GM06990 (cell line): ENCODE results near the gene GAA.

Experiments
- DNase-seq: peaks from one replicate; pipeline ENCODE4 v3.0.0-alpha.2; 2011; ENCODE audit not compliant: insufficient read length; ENCODE audit errors: extremely low read depth
- H3K27me3 ChIP-seq: replicated peaks from 2 replicates; pipeline ENCODE4 v1.6.0; 2011; ENCODE audit warnings: low read length; ENCODE audit not compliant: control insufficient read depth, insufficient read depth
- H3K36me3 ChIP-seq: 2 replicates; pipeline ENCODE4 v1.5.1; 2011; ENCODE audit warnings: low read length; ENCODE audit not compliant: control insufficient read depth, insufficient read depth
- H3K4me3 ChIP-seq: replicated peaks from 2 replicates; pipeline ENCODE4 v1.5.1; 2011; ENCODE audit warnings: low read depth, mild to moderate bottlenecking, control low read depth, low read length
- TF ChIP-seq, protein P1 (sequence below): IDR thresholded peaks from 2 replicates; pipeline ENCODE4 v1.5.1; 2011; ENCODE audit warnings: low read length, control low read depth, mild to moderate bottlenecking, inconsistent platforms; ENCODE audit not compliant: insufficient read depth, poor library complexity, severe bottlenecking

The GAA gene

DNA sequence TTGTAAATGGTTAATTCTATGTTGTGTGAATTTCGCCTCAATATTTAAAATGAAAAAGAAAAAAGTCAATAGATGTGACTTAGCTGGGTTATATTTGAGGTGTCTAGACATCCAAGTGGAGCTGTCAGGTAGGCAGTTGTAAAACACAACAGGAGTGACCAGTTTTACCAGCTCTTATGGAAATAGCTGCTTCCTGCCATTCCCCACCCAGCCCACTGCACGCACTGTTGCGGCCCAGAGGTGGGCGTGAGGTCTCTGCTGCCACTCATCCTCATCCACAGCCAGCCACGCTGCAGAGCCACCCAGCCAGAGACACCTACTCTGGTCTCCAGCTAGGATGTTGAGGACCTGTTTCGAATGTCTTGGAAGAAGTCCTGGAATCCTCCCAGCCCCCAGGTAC, 65.1 kb downstream of the GAA start:
- TF ChIP-seq, protein P1, sequence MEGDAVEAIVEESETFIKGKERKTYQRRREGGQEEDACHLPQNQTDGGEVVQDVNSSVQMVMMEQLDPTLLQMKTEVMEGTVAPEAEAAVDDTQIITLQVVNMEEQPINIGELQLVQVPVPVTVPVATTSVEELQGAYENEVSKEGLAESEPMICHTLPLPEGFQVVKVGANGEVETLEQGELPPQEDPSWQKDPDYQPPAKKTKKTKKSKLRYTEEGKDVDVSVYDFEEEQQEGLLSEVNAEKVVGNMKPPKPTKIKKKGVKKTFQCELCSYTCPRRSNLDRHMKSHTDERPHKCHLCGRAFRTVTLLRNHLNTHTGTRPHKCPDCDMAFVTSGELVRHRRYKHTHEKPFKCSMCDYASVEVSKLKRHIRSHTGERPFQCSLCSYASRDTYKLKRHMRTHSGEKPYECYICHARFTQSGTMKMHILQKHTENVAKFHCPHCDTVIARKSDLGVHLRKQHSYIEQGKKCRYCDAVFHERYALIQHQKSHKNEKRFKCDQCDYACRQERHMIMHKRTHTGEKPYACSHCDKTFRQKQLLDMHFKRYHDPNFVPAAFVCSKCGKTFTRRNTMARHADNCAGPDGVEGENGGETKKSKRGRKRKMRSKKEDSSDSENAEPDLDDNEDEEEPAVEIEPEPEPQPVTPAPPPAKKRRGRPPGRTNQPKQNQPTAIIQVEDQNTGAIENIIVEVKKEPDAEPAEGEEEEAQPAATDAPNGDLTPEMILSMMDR: no peak
- Histone ChIP-seq H3K4me3 (no peak overlapping the region), H3K27me3 (no peaks in the 10 kb centered on the region), H3K36me3 (no peaks in the 10 kb centered on the region)
- no peak for DNase-seq

DNA sequence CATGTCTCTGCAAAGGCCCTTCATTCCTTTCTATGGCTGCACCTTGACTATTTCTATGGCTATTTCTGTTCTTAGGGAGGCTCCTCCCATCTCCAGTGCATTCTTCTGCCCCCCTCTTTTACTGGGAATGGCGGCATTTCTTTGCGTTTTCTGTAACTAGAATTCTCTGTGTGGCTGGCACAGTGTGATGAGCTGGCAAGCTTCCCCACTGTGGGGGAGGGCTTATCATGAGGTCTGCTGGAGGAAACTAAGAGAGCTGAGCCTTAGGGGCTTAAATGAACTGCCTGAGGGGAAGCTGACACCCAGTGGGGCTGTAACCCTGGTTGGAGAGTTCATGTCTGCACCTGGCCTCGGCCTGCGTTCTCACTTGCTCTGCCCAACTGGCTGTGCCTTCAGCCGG, 67.0 kb downstream of the GAA start:
- DNase-seq: no peak
- Histone ChIP-seq H3K36me3 (no peaks in the 10 kb centered on the region), H3K27me3 (no peaks in the 10 kb centered on the region), H3K4me3 (no peak overlapping the region)
- TF ChIP-seq, protein P1: no peak

DNA sequence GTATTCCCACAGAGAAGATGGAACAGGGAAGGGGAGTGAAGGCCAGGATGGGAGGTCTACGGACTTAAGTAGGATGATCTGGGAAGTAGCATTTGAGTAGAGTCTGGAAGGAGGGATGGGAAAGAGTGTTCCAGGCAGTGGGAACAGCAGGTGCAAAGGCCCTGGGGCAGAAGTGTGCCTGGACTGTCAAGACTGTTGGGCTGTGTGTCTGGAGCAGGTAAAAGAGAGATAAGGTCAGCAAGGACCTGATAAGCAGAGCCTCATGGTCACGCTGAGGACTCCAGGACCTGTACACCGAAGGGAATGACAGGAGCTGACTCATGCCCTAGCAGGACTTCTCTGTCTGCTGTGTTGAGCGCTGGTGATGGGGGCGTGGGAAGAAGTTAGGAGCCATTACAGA, 67.7 kb downstream of the GAA start:
- Histone ChIP-seq H3K36me3 (no peaks in the 10 kb centered on the region), H3K4me3 (no peak overlapping the region), H3K27me3 (no peaks in the 10 kb centered on the region)
- TF ChIP-seq, protein P1: no peak
- DNase-seq: no peak
